HEK293T (cell line): ENCODE measurements around the gene ADCYAP1.

Experiments used
- BHLHE40 ChIP-seq: fragments of 450-650 bp; IDR thresholded peaks from 2 replicates; pipeline ENCODE4 v1.6.1; 2016; ENCODE audit warnings: mild to moderate bottlenecking, moderate library complexity, borderline replicate concordance
- FOXM1 ChIP-seq: fragments of 450-650 bp; IDR thresholded peaks from 2 replicates; pipeline ENCODE4 v1.6.1; 2017; ENCODE audit warnings: mild to moderate bottlenecking, borderline replicate concordance
- HDGF ChIP-seq: fragments of 450-650 bp; IDR thresholded peaks from 2 replicates; pipeline ENCODE4 v1.6.1; 2017; ENCODE audit warnings: antibody characterized with exemption, borderline replicate concordance
- L3MBTL2 ChIP-seq: fragments of 450-650 bp; conservative IDR thresholded peaks from 2 replicates; pipeline ENCODE4 v1.6.1; 2016; ENCODE audit warnings: mild to moderate bottlenecking
- SP1 ChIP-seq: fragments of 450-650 bp; IDR thresholded peaks from 2 replicates; pipeline ENCODE4 v1.6.1; 2017
- ZNF384 ChIP-seq: fragments of 450-650 bp; IDR thresholded peaks from 2 replicates; pipeline ENCODE4 v1.6.1; 2016
- TF ChIP-seq, protein P1 (sequence below): fragments of 450-650 bp; IDR thresholded peaks from 2 replicates; pipeline ENCODE4 v1.6.1; 2016

DNA sequence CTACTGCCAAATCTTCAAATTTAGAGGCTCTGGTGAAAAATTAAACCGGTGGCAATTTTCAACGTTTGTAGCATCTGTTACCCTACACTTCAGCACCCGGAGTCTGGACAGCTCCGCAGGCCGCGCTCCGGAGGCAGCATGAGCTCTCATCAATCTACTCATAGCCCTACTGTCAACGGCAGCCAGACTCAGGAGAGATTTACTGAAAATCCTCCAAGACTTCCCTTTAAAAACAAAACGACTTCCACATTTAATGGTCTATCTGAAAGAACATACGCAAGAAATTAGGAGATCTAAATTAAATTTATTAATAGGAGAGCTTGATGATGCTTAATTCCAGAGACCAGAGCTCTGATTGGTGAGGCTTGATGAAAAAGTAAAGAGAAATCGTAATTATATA is 970 bp upstream of the ADCYAP1 start:
- TF ChIP-seq FOXM1 (no peak), ZNF384 (no peak), SP1 (no peak), HDGF (no peak), L3MBTL2 (no peak), BHLHE40 (no peak)
- TF ChIP-seq, protein P1, sequence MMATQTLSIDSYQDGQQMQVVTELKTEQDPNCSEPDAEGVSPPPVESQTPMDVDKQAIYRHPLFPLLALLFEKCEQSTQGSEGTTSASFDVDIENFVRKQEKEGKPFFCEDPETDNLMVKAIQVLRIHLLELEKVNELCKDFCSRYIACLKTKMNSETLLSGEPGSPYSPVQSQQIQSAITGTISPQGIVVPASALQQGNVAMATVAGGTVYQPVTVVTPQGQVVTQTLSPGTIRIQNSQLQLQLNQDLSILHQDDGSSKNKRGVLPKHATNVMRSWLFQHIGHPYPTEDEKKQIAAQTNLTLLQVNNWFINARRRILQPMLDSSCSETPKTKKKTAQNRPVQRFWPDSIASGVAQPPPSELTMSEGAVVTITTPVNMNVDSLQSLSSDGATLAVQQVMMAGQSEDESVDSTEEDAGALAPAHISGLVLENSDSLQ: no peak
